ENCODE data around the gene NR0B2.

The NR0B2 gene

DNA sequence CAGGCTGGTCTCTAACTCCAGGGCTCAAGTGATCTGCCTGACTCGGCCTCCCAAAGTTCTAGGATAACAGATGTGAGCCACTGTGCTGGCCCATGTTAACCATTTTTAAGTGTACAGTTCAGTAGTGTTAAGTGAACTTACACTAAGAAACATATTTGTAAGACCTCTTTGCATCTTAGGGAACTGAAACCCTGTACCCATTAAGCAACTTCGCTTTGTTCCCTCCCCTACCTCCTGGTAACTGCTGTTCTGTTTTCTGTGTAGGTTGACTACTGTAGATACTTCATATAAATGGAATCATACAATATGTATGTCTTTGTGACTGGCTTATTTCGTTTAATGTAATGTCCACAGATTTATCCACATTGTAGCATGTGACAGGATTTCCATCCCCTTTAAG, 18.8 kb upstream of the NR0B2 start:
- DNase-seq: no peak

DNA sequence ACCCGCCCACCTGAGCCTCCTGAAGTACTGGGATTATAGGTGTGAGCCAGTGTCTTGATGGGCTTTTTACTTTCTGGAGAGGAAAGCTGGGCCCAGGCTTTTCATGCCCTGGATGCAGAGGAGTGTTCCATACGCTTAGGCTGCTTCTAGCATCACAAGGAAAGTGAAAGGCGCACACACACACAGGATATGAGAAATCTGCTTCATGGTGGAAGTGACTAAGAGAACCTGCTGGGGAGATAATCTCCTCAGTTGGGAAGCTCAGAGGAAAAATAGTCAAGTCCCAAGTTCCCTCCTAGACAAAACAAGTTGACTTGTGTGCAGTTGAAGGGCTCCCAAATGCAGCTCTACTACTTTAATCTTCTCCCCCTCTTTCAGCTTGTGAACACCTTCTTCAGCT, 9.9 kb upstream of the NR0B2 start:
- DNase-seq: no peak

DNA sequence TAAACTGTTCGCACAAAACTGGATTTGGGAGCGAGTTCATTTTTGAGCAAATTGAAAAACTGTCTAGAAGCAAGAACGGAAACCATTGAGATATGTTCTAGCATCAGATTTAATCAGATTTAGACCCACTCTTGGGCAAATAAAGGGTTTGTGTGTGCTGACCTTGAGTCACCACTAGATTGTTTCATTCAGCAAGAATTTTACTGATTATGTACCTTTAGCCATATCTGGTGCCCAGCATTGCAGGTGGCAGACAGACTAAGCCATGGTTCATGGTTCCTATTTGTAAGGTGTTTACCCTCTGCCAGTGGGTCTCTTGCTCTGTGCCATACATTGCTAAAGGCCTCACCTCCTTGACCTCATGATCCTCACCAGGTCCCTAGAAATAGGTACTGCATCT, 9.1 kb upstream of the NR0B2 start:
- no peak for DNase-seq

DNA sequence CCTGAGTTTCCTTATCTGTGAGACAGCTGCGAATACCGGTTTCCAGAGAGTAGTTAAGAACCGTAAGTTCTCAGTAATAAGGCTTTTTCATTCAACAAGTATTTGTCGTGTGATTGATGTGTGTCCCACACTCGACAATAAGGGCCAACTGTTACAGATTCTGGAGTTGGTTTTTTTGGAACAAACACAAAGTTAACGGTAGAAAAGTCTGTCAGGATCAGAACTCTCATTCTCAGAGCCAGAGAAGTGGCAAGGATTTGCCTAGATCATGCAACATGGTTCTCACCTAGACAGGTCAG, 8.6 kb upstream of the NR0B2 start:
- no peak for DNase-seq

DNA sequence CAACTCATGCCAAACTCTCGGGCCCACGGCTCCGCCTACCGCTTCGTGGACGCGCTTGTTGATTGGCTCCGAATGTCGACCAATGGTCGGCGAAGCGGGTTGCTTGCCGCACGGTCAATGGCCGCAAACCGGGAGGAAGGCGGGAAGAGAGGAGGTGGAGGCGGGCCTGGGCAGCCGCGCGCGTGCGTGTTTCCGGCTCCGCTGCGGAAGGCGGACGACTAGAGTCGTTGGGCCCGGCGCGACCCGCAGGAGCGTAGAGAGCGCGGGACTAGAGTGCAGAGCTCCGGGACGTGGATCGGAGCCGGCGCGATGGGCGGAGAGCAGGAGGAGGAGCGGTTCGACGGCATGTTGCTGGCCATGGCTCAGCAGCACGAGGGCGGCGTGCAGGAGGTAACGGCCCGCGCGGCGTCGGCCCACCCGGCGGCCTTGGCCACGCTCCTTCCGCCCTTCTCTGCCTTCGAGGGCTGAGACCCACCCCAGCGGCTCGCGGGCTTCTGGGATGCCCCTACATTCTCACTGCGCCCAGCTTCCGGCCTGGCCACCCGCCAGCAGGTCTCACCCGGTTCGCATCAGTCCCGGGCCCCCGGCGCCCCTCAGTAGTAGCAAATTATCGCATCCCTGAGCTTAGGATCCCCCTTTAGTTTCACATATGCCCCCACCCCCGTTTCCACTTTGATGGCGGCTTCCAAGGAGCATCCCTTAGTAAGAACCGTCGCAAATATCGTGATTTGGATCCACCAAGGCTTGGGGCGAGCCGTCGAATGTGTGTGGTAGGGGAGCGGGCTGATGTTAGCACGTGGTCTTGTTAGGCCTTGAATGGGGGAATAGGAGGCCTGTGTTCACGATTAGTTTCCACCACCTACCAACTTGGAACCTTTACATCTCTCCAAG, 8.0 kb upstream of the NR0B2 start, which contains the start of gene NUDC:
Gene NUDC, plus strand, starts transcription at position 204 of the 891 bp plus-strand sequence. Its CDS starts 106 bp downstream, at position 310.
- peak; percentile 98 for DNase-seq

DNA sequence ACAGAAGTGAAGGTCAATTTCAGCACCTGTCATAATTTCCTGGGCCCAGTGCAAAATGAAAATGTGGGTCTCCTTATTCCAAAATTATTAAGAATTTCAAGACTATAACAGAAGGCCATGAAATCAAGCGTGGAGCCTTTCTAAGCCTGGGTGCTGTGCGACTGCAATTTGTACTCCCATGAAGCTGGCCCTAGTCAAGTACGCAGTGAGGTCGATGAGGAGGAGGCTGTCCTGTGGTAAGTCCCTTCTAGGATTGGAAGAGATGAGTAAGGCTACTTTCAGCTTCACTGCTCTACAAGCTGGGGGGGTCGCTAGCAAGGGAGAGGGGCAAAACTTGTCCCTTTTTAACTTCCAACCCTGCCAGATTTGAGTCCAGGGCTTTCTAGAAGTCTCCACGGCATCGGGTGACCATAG, 7.4 kb upstream of the NR0B2 start:
- no peak for DNase-seq

DNA sequence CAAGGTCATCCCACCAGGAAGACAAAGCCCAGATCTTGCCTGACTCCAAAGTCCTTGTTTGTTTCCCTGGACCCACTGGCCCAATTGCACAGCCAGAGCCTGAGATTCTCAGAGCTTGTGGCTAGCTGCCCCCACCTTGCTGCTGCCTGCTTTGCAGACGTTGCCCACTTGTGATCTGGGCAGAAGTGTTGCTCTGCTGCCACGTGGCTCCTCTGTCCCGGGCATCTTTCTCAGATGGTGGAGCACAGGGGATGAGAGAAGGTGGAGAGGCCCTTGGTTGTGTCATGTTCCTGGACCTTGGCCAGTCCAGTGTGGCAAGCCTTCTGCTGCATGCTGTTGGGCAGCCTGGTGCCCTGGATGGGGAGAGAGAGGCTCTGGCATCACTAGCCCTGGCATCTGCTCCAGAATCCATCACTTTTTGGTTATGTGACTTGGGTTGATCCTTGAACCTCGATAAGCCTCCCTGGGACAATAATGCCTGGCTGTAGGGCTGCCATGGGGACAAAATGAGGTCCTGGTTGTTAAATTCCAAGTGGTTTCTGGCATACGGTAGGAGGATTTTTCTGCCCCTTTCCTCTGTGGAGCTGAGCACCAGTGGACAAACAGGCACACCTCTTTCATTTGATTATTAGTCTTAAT, 1.5 kb upstream of the NR0B2 start:
- no peak for DNase-seq

DNA sequence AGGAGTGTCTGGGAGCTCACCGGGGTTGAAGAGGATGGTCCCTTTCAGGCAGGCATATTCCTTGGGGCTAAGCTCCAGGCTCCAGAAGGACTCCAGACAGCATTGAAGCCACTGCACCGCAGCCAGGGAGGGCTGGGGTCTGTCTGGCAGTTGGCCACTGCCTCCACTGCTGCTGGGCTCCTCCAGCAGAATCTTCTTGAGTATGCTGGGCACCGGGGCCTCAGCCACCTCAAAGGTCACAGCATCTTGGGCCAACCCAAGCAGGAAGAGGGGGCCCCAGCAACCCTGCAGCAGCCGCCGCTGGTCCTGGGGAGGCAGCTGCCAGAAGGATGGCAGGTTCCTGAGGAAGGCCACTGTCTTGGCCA, 404 bp downstream of the NR0B2 start:
- no peak for DNase-seq

DNA sequence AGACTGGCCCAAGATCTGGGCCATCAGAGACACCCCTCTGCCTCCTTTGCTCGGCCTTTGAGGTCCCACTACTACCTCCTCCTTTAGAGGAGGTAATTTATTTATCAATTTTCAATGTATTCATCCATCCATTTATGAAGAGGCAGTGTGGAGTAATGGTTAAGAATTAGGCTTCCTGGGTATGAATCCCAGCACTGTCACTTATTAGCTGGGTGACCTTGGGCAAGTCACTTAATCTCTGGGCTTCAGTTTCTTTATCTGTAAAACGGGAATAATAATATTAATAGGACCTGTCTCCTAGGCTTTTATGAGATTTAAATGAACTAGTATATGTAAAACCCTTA, 1.7 kb downstream of the NR0B2 start:
- no peak for DNase-seq

DNA sequence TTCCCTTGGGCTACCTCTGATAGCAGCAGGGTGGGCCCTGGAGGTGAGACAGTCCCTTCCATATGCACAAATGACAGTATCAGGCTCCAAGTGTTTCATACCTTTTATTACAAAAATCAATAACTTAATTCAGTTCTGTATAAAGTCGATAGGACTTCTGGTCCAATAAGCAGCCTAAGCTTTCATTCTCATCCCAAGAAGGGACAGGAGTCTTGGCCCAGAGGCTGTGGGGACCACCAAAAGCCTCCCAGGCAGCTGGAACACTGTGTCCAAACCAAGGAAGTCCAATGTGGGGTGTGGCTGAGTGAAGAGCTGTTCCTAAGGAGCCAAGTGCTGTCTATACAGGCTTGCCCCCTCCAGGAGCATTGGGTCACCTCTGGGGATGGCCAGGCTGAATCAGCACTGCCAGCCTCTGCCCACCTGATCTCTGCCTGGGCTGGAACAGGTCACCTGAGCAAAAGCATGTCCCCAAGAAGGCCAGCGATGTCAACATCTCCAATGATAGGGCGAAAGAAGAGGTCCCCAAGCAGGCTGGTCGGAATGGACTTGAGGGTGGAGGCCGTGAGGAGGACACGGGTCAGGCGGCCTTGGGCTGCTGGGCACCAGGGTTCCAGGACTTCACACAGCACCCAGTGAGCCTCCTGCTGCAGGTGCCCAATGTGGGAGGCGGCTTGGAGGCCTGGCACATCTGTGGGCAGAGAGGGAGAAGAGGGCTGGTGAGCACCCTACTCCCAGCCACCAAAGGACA, 2.2 kb downstream of the NR0B2 start:
- no peak for DNase-seq

DNA sequence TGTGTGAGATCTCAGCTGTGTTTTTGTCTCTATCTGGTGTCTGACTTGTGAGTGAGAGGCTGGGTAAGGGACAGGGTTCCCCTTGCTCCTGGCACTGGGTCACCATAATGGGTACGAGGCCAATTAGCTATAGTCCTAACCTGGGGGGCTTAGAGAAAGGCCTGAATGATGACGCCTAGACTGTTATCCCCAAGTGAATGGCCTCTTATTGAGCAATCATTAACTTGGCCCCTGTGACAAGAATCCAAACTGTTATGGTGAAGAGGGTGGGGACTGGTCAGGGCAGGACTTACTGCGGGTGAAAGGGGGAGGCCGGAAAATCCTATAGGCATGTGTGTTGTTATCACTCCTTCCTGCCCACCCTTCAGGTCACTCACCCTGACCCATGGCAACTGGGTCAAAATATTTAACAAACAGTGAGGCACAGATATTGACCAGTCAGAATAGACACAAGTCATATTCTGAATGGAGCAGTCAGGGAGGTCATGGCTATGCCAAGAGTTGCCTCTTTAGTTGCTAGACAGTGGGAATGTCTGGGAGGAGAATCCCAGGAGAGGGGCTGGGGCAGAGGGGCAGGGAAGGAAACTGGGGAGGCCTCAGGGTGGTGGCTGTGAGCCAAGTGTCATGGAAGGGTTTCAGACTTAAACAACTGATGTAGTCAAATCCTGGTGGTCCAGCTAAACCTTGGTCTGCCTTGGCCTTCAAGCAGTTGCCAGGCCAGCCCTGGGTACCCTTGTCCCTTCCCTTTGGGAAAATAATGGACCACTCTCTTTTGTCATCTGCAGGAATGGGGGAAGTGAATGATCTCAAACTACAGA, 3.2 kb downstream of the NR0B2 start:
- DNase-seq: no peak

DNA sequence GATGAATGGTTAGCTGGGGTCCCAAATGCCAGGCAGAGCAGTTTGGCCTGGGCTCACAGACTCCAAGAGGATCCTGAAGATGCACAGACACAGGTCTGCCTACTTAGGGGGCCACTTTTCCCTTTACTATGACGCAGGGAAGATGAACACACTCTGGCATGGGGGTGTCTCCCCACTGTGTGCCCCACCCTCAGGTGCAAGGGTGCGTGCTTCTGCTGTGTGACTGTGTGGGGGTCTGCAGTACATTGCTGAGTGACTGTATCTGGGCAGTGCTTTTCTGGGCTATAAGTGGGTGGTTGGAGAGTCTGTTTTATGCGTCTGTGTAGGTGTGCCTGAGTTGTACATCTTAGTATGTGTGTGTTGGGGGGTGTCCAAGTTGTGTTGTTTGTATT, 3.8 kb downstream of the NR0B2 start:
- DNase-seq: no peak

DNA sequence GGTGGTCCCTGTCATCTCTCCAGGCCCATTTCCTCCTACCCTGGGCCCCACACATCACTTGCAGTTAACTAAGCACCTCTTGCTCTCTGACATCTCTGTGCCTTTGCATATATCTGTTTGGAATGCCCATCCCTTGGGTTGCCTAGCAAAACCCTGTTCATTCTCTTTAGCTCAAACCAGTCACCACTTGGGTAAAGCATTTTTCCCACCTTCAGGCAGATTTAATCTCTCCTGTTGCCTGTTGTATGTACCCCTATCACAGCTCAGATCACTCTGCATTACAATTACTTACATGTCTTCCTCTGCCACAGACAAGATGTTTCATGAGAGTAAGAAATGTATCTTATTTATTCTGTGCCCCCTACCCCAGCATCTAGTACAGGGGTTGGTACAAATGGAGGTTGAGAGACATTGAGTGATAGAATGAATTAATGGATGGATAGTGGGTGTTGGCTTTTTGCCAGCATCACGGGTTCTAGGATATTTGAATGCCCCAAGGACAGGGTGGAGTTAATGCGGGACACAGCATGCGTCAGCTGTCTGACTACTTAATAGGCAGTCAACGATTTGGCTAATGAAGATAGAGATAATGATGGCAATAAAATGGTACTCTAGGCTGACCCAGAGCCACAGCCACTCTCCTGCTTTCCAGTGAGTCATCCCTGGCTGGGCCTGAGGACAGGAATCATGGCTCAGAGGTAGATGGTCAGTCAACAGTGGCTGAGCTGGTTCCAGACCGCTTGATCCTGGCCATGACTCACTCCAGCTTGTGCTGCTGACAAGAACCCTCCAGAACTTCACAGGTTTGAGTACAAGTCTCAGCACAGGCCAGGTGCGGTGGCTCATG, 6.5 kb downstream of the NR0B2 start:
- no peak for DNase-seq

DNA sequence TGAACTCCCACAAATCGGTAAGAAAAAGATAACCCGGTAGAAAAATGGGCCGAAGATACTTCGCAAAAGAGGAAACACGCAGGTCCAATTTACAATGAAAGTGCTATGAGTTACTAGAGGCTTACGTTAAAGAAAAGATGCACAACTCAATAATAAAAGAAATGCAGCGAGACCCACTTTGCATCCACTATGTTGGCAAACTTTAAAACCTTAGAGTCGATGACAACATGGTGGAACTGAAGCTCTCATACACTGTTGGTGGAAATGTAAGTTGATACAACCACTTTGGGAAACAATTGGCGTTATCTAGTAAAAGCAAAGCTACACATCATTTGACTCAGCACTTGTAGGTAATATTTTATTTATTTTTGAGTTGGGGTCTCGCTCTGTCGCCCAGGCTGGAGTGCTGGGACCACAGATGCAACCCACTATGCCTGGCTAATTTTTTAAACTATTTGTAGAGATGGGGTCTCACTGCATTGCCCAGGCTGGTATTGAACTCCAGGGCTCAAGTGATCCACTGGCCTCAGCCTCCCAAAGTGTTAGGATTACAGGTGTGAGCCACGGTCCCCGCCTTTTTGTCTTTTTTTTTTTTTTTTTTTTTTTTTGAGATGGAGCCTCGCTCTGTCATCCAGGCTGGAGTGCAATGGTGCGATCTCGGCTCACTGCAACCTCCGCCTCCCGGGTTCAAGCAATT, 12.8 kb downstream of the NR0B2 start:
- no peak for DNase-seq

DNA sequence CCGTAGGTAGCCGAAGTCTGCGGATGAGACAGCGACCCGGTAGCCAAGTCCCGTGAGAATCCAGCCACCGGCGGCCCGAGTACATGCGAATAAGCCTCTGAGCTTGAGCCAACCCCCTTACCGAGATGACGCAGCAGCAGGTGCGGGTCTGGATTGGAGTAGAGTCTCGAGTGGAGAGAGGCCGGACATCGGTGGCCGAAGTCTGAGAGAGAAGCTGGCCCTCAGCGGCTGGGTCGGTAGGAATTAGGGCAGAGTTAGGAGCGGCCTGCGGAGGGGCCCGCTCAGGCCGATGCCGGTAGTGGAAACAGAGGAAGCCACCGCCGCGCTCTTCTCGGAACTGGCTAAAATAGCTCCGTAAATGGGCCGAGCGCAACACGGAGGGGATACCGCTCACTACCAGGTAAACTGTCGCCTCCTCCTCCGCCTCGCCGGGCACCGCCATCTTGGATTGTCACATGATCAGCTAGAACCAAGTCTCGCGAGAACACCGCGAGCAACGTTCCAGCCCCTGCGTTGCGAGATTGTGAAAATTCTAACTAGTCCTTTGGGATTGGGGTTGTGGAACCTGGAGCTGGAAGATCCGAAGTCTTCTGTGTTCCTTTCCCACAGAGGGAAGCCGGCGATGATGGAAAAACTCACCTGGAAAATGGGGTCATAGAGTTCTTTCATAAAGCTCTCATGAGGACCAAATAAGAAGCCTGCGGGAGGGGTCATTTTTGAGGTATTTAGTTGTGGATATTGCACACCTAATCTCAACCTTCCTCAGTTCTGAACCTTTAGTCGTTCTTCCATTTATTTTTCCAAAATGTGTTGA, 13.6 kb downstream of the NR0B2 start, which contains the start of gene GPATCH3:
Gene GPATCH3, minus strand, starts transcription at position 467 of the 814 bp plus-strand sequence. Its CDS starts 25 bp downstream, at position 442.
- peak; percentile 93 for DNase-seq

DNA sequence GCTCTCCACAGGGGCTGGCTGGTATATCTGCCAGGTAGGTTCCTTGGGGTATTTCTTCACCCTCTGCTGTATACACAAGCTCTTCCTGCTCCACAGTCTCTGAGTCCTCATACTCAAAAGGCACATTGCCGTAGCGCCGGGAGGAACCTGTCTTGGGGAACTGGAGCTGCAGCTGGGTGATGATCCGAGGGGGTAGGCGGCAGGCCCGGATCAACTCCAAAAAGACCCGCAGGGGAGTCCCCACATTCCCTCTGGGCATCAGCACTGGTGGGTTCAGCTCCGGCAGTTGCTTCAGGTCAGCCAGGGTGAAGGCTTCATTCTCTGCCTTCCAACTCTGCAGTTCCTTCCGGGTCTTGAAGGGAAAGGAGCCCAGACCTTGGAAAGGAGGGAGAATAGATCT, 16.4 kb downstream of the NR0B2 start:
- no peak for DNase-seq

DNA sequence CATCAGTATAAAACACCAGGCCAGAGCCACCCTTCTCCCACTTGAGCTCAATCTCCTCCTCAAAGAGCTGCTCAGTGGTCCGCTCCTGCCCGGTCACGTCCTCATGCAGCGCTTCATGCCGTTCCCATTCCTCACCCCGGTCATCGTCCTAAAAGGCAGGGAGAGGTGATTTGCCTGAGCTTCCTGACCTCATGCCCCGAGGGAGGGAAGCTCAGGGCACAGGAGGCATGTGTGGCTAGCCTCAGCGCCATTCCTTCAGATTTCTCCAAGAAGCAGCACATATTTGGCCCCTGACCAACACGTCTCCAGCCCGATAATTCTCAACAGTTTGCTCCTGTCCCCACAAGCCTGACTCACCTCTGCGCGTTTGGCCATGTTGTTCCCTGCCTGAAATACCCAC, 19.5 kb downstream of the NR0B2 start:
- no peak for DNase-seq

DNA sequence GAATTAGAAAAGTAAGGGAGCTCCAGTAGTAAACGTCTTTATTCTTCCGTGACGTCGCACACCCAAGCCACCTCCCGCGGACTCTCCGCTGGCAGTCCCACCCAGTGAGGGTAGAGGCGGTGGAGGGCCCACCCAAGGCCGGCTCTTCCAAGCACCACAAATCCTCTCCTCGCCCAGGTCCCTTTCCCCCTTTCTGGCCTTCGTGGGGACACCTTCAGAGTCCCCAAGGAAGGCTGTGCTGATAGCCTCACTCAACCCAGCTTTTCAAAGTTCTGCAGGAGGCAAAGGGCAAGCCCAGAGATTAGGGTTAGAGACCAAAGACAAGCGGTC, 23.3 kb downstream of the NR0B2 start:
- DNase-seq: no peak

DNA sequence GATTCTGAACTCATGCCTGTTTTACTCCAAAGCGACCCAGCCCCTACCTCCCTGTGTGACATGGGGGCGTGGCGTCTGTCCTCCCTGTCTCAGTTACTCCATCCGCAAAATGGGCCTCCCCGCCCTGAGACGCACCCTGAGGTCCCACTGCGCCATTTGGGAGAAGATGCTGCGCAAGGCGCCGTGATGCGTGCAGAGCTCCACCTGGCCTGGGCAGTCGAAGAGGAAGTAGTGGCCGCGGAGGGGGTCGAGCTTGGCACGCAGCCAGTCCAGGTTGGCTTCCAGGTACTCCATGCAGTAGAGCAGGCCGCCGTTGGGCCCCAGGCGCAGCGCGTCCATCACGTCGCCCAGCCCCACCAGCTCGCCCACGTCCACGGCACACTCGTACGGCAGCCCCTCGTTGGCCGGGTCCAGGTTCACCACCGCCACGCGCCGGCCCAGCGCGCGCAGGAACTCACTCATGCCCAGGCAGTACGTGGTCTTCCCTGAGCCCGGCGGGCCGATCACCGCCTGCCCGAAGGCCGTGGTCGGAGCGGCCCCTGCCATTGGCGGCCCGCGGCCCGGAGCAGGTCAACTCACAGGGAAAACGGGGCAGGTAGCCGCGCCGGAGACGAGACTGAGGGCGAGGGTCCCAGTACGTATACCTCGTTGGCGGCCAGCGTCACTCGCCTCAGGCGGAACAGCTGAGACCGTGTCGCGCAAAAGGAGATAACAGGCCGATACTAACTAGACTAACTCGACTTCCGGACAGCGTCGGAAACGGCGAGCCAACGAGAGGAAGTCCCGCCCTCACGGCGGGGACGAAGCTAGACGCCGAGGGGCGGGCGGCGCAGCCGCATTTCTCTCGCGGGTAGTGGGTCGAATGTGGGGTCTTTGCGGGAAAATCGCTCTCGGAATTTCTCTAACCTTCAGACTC, 24.0 kb downstream of the NR0B2 start, which contains the start of gene GPN2:
Gene GPN2, minus strand, starts transcription at position 733 of the 916 bp plus-strand sequence. Its CDS starts 187 bp downstream, at position 546.
- peak; percentile 90 for DNase-seq
